Calu3 (cell line): Measurements from ENCODE around the gene HLX. TPM values are rescaled to one million over a fixed set of nuclear protein-coding genes. Genes with fewer than 3 reads are reported as not detected.

Experiments used
- BruUV-seq: library from RNA; stranded (reverse); fragments of 400-500 nt; replicated peaks from 2 replicates; lab custom pipeline; 2021; lab: Mats Ljungman, UMichigan
- CTCF ChIA-PET: fragments of 300-600 bp; sonication (Branson Sonifier 250); formaldehyde crosslinking; loops from one replicate; lab custom pipeline; 2022; ENCODE audit warnings: antibody characterized with exemption; lab: Charles Lee
- DNase-seq: peaks from one replicate; pipeline ENCODE4 v3.0.0; 2022
- H3K27ac Mint-ChIP-seq: one replicate; pipeline ENCODE4 v1.8.0; 2022; ENCODE audit warnings: mixed read lengths; ENCODE audit not compliant: unreplicated experiment
- H3K27me3 Mint-ChIP-seq: one replicate; pipeline ENCODE4 v1.8.0; 2022; ENCODE audit warnings: mixed read lengths; ENCODE audit not compliant: unreplicated experiment
- H3K36me3 Mint-ChIP-seq: one replicate; pipeline ENCODE4 v1.8.0; 2022; ENCODE audit warnings: mild to moderate bottlenecking, moderate library complexity, mixed read lengths; ENCODE audit not compliant: insufficient read depth, unreplicated experiment
- H3K4me1 Mint-ChIP-seq: one replicate; pipeline ENCODE4 v1.8.0; 2022; ENCODE audit warnings: mild to moderate bottlenecking, low read depth, mixed read lengths; ENCODE audit not compliant: unreplicated experiment
- H3K4me3 Mint-ChIP-seq: one replicate; pipeline ENCODE4 v1.8.0; 2022; ENCODE audit warnings: mild to moderate bottlenecking, low read depth, moderate library complexity, mixed read lengths; ENCODE audit not compliant: unreplicated experiment
- H3K9me3 Mint-ChIP-seq: one replicate; pipeline ENCODE4 v1.8.0; 2022; ENCODE audit warnings: low read depth, mixed read lengths; ENCODE audit not compliant: unreplicated experiment
- CTCF ChIP-seq: fragments of 200-600 bp; IDR thresholded peaks from one replicate; pipeline ENCODE4 v1.8.0; 2022; ENCODE audit warnings: antibody characterized with exemption; ENCODE audit not compliant: unreplicated experiment
- intact Hi-C: fragments of 100-400 bp; cut with micrococcal nuclease; formaldehyde crosslinking; loops from one replicate; pipeline ENCODE4 v1.10.0; 2022; ENCODE audit not compliant: unreplicated experiment
- total RNA-seq: library from RNA; stranded (reverse); gene quantifications from 2 replicates; pipeline ENCODE4 v1.2.3, GENCODE V29; 2022

The HLX gene
- total RNA-seq, 1 experiment from 2014 or later: 0.09 TPM

- H3K36me3 Mint-ChIP-seq: no peaks in the 10 kb centered on the region
- peak; percentile 22 for DNase-seq
- H3K27ac Mint-ChIP-seq: no peak overlapping the region
- no TSS peak for BruUV-seq
- no peaks in the 10 kb centered on the region for H3K9me3 Mint-ChIP-seq
- intact Hi-C loops: loop anchor here (5.0 kb wide), 1 partner anchor 86 kb away; no protein-coding TSS in a partner anchor
- peaks cover 28% of the 10 kb centered on the region for H3K4me1 Mint-ChIP-seq
- H3K27me3 Mint-ChIP-seq: peaks cover 2% of the 10 kb centered on the region
- CTCF ChIA-PET: interaction anchor here (0.6 kb wide), 1 partner anchor 37 kb away, joined by 3 read pairs; no protein-coding TSS in a partner anchor
- TF ChIP-seq CTCF: no peak
- H3K4me3 Mint-ChIP-seq: no peak overlapping the region
Observed at GRCh38 chr1:220905650-220906560, 26.7 kb downstream of the HLX start.

GRCh38 chr1:220906561-220907334 lies 27.5 kb downstream of the HLX start:
- Mint-ChIP-seq H3K27ac (no peak overlapping the region), H3K9me3 (no peaks in the 10 kb centered on the region), H3K4me1 (peaks cover 28% of the 10 kb centered on the region), H3K36me3 (no peaks in the 10 kb centered on the region), H3K27me3 (no peaks in the 10 kb centered on the region), H3K4me3 (no peak overlapping the region)
- no TSS peak for BruUV-seq
- intact Hi-C loops: loop anchor here (5.0 kb wide), 1 partner anchor 86 kb away; no protein-coding TSS in a partner anchor
- CTCF ChIA-PET: no interaction called here
- no peak for DNase-seq
- no peak for TF ChIP-seq CTCF

GRCh38 chr1:220908757-220909156 lies 29.5 kb downstream of the HLX start:
- H3K4me1 Mint-ChIP-seq: peaks cover 28% of the 10 kb centered on the region
- no peaks in the 10 kb centered on the region for H3K36me3 Mint-ChIP-seq
- H3K27ac Mint-ChIP-seq: no peak overlapping the region
- intact Hi-C loops: loop anchor here (1.0 to 5.0 kb wide), 3 partner anchors 84 to 527 kb away; no protein-coding TSS in a partner anchor
- peaks cover 2% of the 10 kb centered on the region for H3K27me3 Mint-ChIP-seq
- CTCF ChIA-PET: interaction anchor here (1.0 to 2.2 kb wide), 3 partner anchors 10 to 527 kb away, joined by 3 to 21 read pairs (median 5); no protein-coding TSS in a partner anchor
- DNase-seq: peak; percentile 33
- no peak overlapping the region for H3K4me3 Mint-ChIP-seq
- peak; percentile 49 for TF ChIP-seq CTCF
- no peaks in the 10 kb centered on the region for H3K9me3 Mint-ChIP-seq
- BruUV-seq: no TSS peak

GRCh38 chr1:220910021-220910420 lies 30.8 kb downstream of the HLX start:
- no TSS peak for BruUV-seq
- H3K27me3 Mint-ChIP-seq: peaks cover 15% of the 10 kb centered on the region
- no peak for TF ChIP-seq CTCF

More at GRCh38 chr1:220910021-220910420, 30.8 kb downstream of the HLX start:
- intact Hi-C loops: no loop called here
- H3K4me1 Mint-ChIP-seq: peaks cover 28% of the 10 kb centered on the region
- no peaks in the 10 kb centered on the region for H3K36me3 Mint-ChIP-seq
- DNase-seq: no peak
- no peak overlapping the region for H3K4me3 Mint-ChIP-seq
- H3K27ac Mint-ChIP-seq: no peak overlapping the region
- CTCF ChIA-PET: interaction anchor here (2.2 kb wide), 1 partner anchor 293 kb away, joined by 21 read pairs; no protein-coding TSS in a partner anchor
- H3K9me3 Mint-ChIP-seq: no peaks in the 10 kb centered on the region
